ENCODE measurements around the gene HNRNPA3.
A peak's percentile ranks its signal among the peaks of the same experiment; 100 is the strongest.
"Not testable (repeated sequence)": the region's sequence is repeated elsewhere in the genome, so short reads cannot be mapped to it uniquely, and the experiment has no call there.

HNRNPA3 gene

GRCh38 chr2:177211576-177212105, 953 bp upstream of the HNRNPA3 start:
- peaks cover 29% of the 10 kb centered on the region for H4K20me1 ChIP-seq (ENCODE audit: insufficient read depth, low read length)
- H3K9me3 ChIP-seq (ENCODE audit: insufficient read depth, low read length, severe bottlenecking), result no peaks in the 10 kb centered on the region
- no peak for DNase-seq
- no peaks in the 10 kb centered on the region for H3K27me3 ChIP-seq (ENCODE audit: insufficient read depth, low read length, poor library complexity)
- peaks cover 66% of the 10 kb centered on the region for H3K79me2 ChIP-seq (ENCODE audit: insufficient read depth, low read length)
- peak overlapping the region; percentile 77 for H2AFZ ChIP-seq (ENCODE audit: low read depth, low read length)
- H3K4me2 ChIP-seq (ENCODE audit: insufficient read depth, low read length), result peak overlapping the region; percentile 72
- peak overlapping the region; percentile 98 for H3K27ac ChIP-seq (ENCODE audit: low read length)
- H3K4me3 ChIP-seq (ENCODE audit: low read depth in 1 of 2, low read length in 2 of 2), result peak overlapping the region; percentile 81 to 90
- peaks cover 37% of the 10 kb centered on the region for H3K4me1 ChIP-seq (ENCODE audit: insufficient read depth, low read length)
- TF ChIP-seq EZH2 (IDR thresholded peaks at IDR 0.05; ENCODE audit: borderline replicate concordance, low read depth, low read length, severe bottlenecking), result no peak
- TF ChIP-seq CTCF (IDR thresholded peaks at IDR 0.05; ENCODE audit: borderline replicate concordance, extremely low read depth, low read length, poor library complexity, severe bottlenecking), result no peak
- no peak for ATAC-seq (ENCODE audit: insufficient read depth, low read depth)
- H3K36me3 ChIP-seq (ENCODE audit: insufficient read depth, low read length), result peaks cover 34% of the 10 kb centered on the region
- peak overlapping the region; percentile 97 for H3K9ac ChIP-seq (ENCODE audit: low read depth, low read length)

GRCh38 chr2:177212891-177213856, 580 bp downstream of the HNRNPA3 start:
- Histone ChIP-seq H3K36me3 (ENCODE audit: insufficient read depth, low read length) (peaks cover 49% of the 10 kb centered on the region), H3K79me2 (ENCODE audit: insufficient read depth, low read length) (peaks cover 81% of the 10 kb centered on the region), H3K4me2 (ENCODE audit: insufficient read depth, low read length) (peak overlapping the region; percentile 78), H3K4me1 (ENCODE audit: insufficient read depth, low read length) (peaks cover 51% of the 10 kb centered on the region), H2AFZ (ENCODE audit: low read depth, low read length) (peak overlapping the region; percentile 57; the same call in 1 of the 2 replicates), H4K20me1 (ENCODE audit: insufficient read depth, low read length) (peaks cover 42% of the 10 kb centered on the region), H3K27ac (ENCODE audit: low read length) (peak overlapping the region; percentile 98), H3K9me3 (ENCODE audit: insufficient read depth, low read length, severe bottlenecking) (no peaks in the 10 kb centered on the region), H3K27me3 (ENCODE audit: insufficient read depth, low read length, poor library complexity) (no peaks in the 10 kb centered on the region), H3K4me3 (ENCODE audit: low read depth in 1 of 2, low read length in 2 of 2) (peak overlapping the region; percentile 72 to 86), H3K9ac (ENCODE audit: low read depth, low read length) (peak overlapping the region; percentile 98)
- TF ChIP-seq EZH2 (IDR thresholded peaks at IDR 0.05; ENCODE audit: borderline replicate concordance, low read depth, low read length, severe bottlenecking) (no peak), CTCF (IDR thresholded peaks at IDR 0.05; ENCODE audit: borderline replicate concordance, extremely low read depth, low read length, poor library complexity, severe bottlenecking) (no peak)
- ATAC-seq (ENCODE audit: insufficient read depth, low read depth), result peak; percentile 68
- DNase-seq, result peak; percentile 91

GRCh38 chr2:177217247-177217843, 4.8 kb downstream of the HNRNPA3 start:
- no peak for TF ChIP-seq EZH2 (IDR thresholded peaks at IDR 0.05; ENCODE audit: borderline replicate concordance, low read depth, low read length, severe bottlenecking)
- TF ChIP-seq CTCF (IDR thresholded peaks at IDR 0.05; ENCODE audit: borderline replicate concordance, extremely low read depth, low read length, poor library complexity, severe bottlenecking), result no peak
- Histone ChIP-seq H3K79me2 (ENCODE audit: insufficient read depth, low read length) (peaks cover 86% of the 10 kb centered on the region), H3K9ac (ENCODE audit: low read depth, low read length) (no peak overlapping the region), H3K9me3 (ENCODE audit: insufficient read depth, low read length, severe bottlenecking) (no peaks in the 10 kb centered on the region), H3K4me1 (ENCODE audit: insufficient read depth, low read length) (peaks cover 48% of the 10 kb centered on the region), H3K4me2 (ENCODE audit: insufficient read depth, low read length) (peak overlapping the region; percentile 78; the same call in 1 of the 2 replicates), H3K36me3 (ENCODE audit: insufficient read depth, low read length) (peaks cover 88% of the 10 kb centered on the region), H3K4me3 (ENCODE audit: low read depth in 1 of 2, low read length in 2 of 2) (peak overlapping the region in 1 of 2 experiments; percentile 29; a peak in 1 of 4 replicates), H2AFZ (ENCODE audit: low read depth, low read length) (no peak overlapping the region), H3K27me3 (ENCODE audit: insufficient read depth, low read length, poor library complexity) (no peaks in the 10 kb centered on the region), H4K20me1 (ENCODE audit: insufficient read depth, low read length) (peaks cover 68% of the 10 kb centered on the region), H3K27ac (ENCODE audit: low read length) (no peak overlapping the region)
- DNase-seq, result no peak
- no peak for ATAC-seq (ENCODE audit: insufficient read depth, low read depth)

GRCh38 chr2:177219787-177220186, 7.2 kb downstream of the HNRNPA3 start:
- H3K27me3 ChIP-seq (ENCODE audit: insufficient read depth, low read length, poor library complexity); DNase-seq; ATAC-seq (ENCODE audit: insufficient read depth, low read depth); H3K4me3 ChIP-seq (ENCODE audit: low read depth in 1 of 2, low read length in 2 of 2); H3K9me3 ChIP-seq (ENCODE audit: insufficient read depth, low read length, severe bottlenecking); H3K4me2 ChIP-seq (ENCODE audit: insufficient read depth, low read length); H2AFZ ChIP-seq (ENCODE audit: low read depth, low read length); H3K27ac ChIP-seq (ENCODE audit: low read length); H3K9ac ChIP-seq (ENCODE audit: low read depth, low read length): not testable (repeated sequence)
- peaks cover 85% of the 10 kb centered on the region for H3K36me3 ChIP-seq (ENCODE audit: insufficient read depth, low read length)
- H3K4me1 ChIP-seq (ENCODE audit: insufficient read depth, low read length), result peaks cover 38% of the 10 kb centered on the region
- peaks cover 60% of the 10 kb centered on the region for H4K20me1 ChIP-seq (ENCODE audit: insufficient read depth, low read length)
- peaks cover 64% of the 10 kb centered on the region for H3K79me2 ChIP-seq (ENCODE audit: insufficient read depth, low read length)

Measured in DND-41 (cell line).